ENCODE data around the gene PIGO.

DNA sequence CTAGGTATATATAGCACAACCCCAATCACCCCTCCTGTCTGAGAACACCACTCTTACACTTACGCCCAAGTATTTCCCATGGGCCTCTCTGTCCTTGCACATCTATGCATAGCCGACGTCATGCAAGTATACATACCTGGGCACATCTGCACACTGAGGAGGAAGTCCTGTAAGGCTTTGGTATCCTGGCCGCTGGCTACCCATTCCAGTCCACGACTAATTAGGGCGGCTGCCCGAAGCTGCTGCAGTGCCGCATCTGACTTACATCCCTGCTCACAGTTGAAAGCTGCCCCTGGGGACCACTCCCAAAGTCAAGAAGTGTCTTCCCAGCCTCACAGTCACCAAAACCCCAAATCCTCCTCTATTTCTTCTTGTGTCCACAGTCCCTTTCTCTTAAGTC lies 21.6 kb downstream of the PIGO start:
- no peak for TF ChIP-seq CTCF (IDR thresholded peaks at IDR 0.05)
- TF ChIP-seq POLR2A (IDR thresholded peaks at IDR 0.05) = no peak
- TF ChIP-seq POLR2AphosphoS5 (IDR thresholded peaks at IDR 0.05) = no peak
